NB4 (cell line): ENCODE data around the gene LRRC2.

Source experiments
- DNase-seq: peaks from one replicate; pipeline ENCODE4 v3.0.0; 2010; ENCODE audit warnings: low read depth
- H3K4me3 ChIP-seq: one replicate; pipeline ENCODE4 v1.5.1; 2011; ENCODE audit warnings: mild to moderate bottlenecking, low read depth, low read length, moderate library complexity
- CTCF ChIP-seq: IDR thresholded peaks from one replicate; pipeline ENCODE4 v1.5.1; 2012; ENCODE audit warnings: low read depth, low read length
- MAX ChIP-seq: IDR thresholded peaks from 2 replicates; pipeline ENCODE4 v1.6.1; 2011; ENCODE audit warnings: low read depth, low read length
- MYC ChIP-seq: IDR thresholded peaks from 2 replicates; pipeline ENCODE4 v1.6.1; 2011; ENCODE audit warnings: low read depth, low read length
- POLR2A ChIP-seq: IDR thresholded peaks from 2 replicates; pipeline ENCODE4 v1.6.1; 2011; ENCODE audit warnings: mild to moderate bottlenecking; ENCODE audit not compliant: insufficient read length; ENCODE audit errors: extremely low read depth

Gene LRRC2

GRCh38 chr3:46542801-46543201 is 23.3 kb downstream of the LRRC2 start:
- no peak overlapping the region for H3K4me3 ChIP-seq
- DNase-seq: no peak
- TF ChIP-seq MAX (no peak), POLR2A (no peak), CTCF (no peak), MYC (no peak)

GRCh38 chr3:46542344-46542743 is 23.8 kb downstream of the LRRC2 start:
- H3K4me3 ChIP-seq: no peak overlapping the region
- no peak for DNase-seq
- TF ChIP-seq POLR2A (no peak), CTCF (no peak)

GRCh38 chr3:46541835-46542234 is 24.3 kb downstream of the LRRC2 start:
- no peak for TF ChIP-seq MYC
- no peak for TF ChIP-seq POLR2A
- no peak for TF ChIP-seq CTCF
- no peak for TF ChIP-seq MAX
- DNase-seq: peak; percentile 66
- no peak overlapping the region for H3K4me3 ChIP-seq

- no peak for DNase-seq
- H3K4me3 ChIP-seq: no peak overlapping the region
- TF ChIP-seq POLR2A: no peak
- TF ChIP-seq MAX: no peak
- no peak for TF ChIP-seq MYC
- no peak for TF ChIP-seq CTCF
Observed at GRCh38 chr3:46540550-46540949, 25.6 kb downstream of the LRRC2 start.

- peak overlapping the region; percentile 50 for H3K4me3 ChIP-seq
- no peak for DNase-seq
- TF ChIP-seq MYC (no peak), CTCF (no peak), POLR2A (no peak), MAX (no peak)
Observed at GRCh38 chr3:46539443-46540005, 26.6 kb downstream of the LRRC2 start.
